GM19193 (cell line): Measurements from ENCODE around the gene ZKSCAN4.
A peak's percentile ranks its signal among the peaks of the same experiment; 100 is the strongest.

Source experiments
- POLR2A ChIP-seq: IDR thresholded peaks from 4 replicates; pipeline ENCODE4 v1.6.1; 2011; ENCODE audit not compliant: insufficient read depth, insufficient read length; ENCODE audit errors: extremely low read depth

The ZKSCAN4 gene

DNA sequence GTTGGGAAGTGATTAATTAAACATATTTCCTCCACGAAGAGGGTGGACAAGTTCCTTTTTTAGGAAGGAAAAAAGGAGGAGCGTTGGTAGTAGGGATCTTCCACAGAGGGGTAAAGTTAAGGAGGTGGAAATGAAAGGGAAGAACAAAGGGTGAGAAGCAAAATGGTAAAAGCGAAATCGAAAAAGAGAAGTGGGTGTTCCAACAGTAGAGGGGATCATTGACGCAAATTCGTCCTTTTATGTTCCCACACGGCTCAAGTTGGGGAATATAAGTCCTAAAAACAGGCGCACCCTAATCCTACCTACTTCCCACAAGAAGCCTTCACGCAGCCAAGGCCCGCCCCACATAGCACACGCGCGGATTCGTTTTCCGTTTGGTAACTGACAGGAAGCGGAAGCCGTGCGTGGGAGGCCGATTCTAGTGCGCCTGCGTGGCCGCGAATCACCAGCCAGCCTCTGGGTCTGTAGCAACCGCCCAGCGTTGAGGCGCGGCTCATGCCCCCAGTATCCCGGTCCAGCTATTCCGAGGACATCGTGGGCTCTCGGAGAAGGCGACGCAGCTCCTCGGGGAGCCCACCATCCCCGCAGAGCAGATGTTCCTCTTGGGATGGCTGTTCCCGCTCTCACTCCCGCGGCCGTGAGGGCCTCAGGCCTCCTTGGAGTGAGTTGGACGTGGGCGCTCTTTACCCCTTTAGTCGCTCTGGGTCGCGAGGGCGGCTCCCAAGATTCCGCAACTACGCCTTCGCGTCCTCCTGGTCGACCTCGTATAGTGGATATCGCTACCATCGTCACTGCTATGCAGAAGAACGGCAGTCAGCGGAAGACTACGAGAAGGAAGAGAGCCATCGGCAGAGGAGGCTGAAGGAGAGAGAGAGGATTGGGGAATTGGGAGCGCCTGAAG, 7.1 kb upstream of the ZKSCAN4 start, which contains the start of gene NKAPL:
Gene NKAPL, plus strand, starts transcription at position 421 of the 901 bp plus-strand sequence. Its CDS starts 75 bp downstream, at position 496.
- peak; percentile 39 for TF ChIP-seq POLR2A

DNA sequence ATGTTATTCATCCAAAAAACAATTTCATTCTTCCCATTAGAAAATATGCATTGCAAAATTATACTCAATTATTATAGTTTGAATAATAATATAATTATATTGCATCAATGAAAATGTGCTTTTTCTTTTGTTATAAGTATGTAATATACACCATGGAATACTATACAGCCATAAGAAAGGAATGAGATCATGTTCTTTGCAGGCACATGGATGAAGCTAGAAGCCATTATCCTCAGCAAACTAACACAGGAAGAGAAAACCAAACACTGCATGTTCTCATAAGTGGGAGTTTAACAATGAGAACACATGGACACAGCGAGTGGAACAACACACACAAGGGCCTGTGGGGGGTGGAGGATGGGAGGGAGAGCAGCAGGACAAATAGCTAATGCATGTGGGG, 5.0 kb upstream of the ZKSCAN4 start:
- no peak for TF ChIP-seq POLR2A

DNA sequence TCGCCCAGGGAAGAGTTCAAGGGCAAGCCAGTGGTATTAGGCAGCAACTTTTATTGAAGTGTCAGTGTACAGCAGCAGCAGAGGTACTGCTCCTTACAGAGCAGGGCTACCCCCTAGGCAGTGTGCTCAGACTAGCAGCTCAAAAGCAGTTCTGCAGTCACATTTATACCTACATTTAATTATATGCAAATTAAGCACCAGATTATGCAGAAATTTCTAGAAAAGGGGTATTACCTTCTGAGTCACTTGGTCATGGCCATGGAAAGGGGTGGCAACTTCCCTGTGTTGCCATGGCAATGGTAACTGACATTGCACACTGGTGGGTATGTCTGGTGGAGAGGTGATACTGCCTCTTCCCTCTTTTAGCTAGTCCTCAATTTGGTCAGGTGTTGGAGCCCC, 2.1 kb upstream of the ZKSCAN4 start:
- TF ChIP-seq POLR2A, result no peak

DNA sequence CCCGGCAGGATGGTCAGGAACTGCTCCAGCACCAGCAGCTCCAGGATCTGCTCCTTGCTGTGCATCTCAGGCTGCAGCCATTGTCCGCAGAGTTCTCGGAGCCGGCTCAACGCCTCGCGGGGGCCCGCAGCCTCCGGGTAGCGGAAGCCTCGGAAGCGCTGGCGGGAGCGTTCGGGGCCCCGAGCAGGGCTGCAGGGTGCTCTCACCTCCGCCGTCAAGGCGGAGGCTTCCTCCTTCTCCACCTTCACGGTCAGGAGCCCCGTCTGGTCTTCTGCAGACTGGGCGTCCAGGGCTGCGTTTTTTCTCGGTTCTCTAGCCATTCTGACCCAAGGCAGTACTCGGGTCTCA, 434 bp downstream of the ZKSCAN4 start:
- no peak for TF ChIP-seq POLR2A

- no peak for TF ChIP-seq POLR2A
Observed at GRCh38 chr6:28250747-28251146, 1.3 kb downstream of the ZKSCAN4 start.

DNA sequence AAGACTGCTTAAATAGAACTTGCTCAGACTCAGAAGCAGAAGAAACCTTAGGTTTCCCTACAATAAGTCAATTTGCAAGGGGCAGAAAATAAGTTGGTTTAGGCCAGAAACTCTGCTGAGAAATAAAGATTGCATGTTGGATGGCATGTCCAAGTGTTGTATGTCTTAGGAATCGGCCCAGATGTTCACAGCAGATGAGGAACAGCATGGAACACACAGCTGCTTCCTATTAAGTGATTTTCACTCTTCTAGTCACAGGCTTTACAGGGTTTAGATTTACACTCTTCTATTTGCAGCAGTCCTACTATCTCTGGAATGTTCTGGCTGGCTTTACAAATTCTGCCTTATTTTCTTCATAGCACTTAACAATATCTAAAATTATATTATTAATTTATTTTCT, 3.2 kb downstream of the ZKSCAN4 start:
- no peak for TF ChIP-seq POLR2A

GRCh38 chr6:28245206-28245941, 6.7 kb downstream of the ZKSCAN4 start:
- TF ChIP-seq POLR2A, result no peak

- no peak for TF ChIP-seq POLR2A
Observed at GRCh38 chr6:28243946-28244345, 8.1 kb downstream of the ZKSCAN4 start.

DNA sequence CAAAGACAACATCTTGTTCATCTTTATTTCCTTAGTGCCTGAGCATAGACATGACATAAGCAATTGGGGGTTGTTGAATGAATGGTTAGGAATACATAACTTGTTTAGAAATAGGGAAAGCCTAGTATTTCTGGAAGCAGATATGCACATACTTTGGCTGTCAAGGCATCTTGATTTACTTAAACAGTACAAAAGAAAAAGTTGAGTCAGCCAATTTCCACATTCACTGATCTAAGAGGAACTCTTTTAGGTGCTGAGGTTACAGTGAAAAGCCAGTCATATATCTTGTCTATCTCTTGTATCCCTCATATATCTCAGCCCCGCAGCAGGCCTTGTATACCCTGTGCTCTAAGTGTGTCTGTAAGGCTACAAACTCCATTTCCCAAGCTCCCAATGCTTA, 11.6 kb downstream of the ZKSCAN4 start:
- TF ChIP-seq POLR2A, result no peak

DNA sequence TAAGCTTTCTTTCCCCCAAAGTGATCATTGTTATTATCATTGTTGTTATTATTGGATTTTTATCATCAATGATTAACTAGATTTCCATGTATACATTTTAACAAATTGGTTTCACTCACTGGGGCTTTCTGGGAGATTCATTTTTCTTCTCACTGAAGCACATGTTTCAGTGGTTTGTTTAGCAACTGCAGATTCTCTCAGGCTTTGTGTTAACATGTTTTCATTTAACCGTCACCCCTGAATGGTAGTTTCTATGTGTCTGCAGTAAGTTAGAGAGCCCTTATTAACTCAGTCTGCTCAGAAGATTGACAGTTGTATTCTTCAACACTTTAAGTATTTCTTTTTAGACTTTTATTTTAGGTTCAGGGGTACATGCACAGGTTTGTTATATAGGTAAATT, 12.4 kb downstream of the ZKSCAN4 start:
- TF ChIP-seq POLR2A, result no peak

DNA sequence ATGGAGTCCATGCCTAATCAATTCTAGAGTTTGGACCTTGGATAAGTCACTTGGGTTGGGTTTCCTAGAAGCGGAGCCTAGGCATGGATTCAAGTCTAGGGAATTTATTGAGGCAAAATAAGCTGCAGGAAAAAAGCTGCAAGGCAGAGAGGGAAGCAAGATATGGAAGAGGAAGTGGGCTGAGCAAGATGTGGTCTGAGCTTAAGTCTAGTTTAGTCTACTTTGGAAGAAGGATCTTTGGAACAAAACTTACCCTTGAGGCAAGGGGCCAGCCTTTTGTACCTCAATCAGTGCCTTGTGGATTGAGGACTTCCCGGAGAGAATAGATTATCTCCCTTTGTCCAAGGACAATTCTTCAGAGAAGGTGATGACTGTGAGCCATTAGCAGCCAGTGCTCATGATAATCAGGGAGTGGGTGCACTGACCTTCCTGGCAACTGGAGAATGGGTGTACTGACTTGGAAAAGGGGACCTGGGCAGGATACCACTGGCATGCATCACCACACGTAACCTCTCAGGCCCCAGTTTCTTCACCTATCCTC, 16.1 kb downstream of the ZKSCAN4 start:
- TF ChIP-seq POLR2A, result no peak

DNA sequence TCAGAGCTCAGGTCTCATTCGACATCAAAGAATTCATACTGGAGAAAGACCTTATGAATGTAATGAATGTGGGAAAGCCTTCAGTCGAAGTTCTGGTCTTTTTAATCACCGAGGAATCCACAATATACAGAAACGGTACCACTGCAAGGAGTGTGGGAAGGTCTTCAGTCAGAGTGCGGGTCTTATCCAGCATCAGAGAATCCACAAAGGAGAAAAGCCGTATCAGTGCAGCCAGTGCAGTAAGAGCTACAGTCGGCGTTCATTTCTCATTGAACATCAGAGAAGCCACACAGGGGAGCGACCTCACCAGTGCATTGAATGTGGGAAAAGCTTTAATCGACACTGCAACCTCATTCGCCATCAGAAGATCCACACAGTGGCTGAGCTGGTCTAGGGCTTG, 19.3 kb downstream of the ZKSCAN4 start:
- TF ChIP-seq POLR2A, result no peak

- TF ChIP-seq POLR2A, result no peak
Observed at GRCh38 chr6:28226460-28226859, 25.6 kb downstream of the ZKSCAN4 start.

- peak; percentile 88 for TF ChIP-seq POLR2A
Observed at GRCh38 chr6:28225056-28225834, 26.8 kb downstream of the ZKSCAN4 start, which contains the start of gene ZSCAN9. ZSCAN9 (plus strand) TSS chr6:28225275; CDS start chr6:28227085, 1,810 bp downstream.
